ENCODE data around the gene RFTN1.

RFTN1 gene

DNA sequence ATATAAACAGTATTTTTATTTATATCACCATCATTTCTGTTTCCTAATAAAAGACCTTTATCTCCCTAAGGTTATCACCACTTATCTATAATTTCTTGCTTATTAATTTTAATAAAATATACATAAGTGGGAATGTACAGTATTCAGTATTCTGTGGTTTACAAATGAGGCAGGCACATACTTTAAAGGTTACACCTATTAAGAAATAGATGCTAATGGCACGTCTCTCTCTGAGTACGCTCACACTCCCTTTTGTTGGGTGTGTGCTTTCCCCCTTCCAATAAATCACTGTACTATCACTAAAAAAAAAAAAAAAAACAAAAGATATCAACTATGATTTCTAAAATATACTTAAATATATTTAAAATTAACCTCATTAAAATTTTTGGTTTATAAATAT, 239.6 kb downstream of the RFTN1 start:
- no peak for DNase-seq (ENCODE audit: low spot score)

DNA sequence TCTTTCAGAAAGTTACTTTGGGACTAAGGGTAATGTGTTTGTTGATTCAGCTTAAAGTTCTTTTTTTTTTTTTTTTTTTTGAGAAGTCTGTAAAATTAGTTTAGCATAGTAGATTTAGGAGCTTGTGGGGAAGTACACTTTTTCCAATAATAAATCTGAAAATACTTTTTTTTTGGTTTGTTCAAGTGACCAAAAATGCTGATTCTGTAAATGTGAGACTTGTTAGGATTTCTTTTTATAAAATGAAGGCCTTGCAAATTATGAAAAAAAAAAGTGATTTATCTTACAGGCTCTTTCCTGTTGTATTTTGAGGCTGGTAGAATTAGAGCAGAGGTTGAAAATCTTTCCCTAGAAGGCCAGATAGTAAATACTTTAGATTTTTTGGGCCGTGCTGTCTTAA, 240.9 kb downstream of the RFTN1 start:
- no peak for DNase-seq (ENCODE audit: low spot score)

DNA sequence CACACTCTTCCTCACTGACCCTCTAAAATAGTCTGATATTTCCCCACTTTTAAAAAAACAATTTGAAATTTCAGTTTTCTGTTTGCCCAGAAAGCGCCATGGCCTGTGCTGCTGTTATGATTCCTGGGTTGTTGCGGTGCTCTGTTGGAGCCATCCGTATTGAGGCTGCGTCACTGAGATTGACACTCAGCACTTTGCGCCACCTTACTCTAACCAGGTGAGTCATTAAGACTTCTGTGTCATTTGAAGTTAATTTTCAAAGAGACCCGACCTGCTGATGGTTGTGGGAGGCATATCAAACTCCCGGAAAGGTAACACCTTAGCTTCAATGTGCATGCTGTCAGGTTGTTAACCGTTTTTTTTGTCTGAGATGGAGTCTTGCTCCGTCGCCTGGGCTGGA, 242.6 kb downstream of the RFTN1 start:
- DNase-seq (ENCODE audit: low spot score) = no peak

DNA sequence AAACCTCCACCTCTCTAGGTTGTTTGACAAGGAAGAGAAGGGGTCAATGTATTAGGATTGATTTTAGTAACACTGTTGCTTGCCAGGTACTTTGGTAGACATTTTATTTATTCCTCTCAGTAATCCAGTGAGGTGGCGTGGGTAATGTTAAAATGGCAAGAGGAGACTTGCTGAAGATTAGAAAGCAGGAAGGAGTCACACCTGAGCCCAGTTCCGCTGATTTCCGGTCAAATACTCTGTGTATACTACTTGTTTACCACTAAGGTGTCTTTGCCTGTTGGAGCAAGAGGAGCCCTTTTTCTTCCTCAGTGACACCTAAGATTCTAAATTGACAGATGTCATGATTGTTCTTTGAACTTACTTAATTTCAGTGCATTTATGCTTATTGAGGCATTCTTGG, 246.8 kb downstream of the RFTN1 start:
- DNase-seq (ENCODE audit: low spot score) = no peak
